Panc1 (cell line): ENCODE data around the gene GRM7.

Experiments
- POLR2AphosphoS5 ChIP-seq: IDR thresholded peaks from 2 replicates; pipeline ENCODE4 v1.6.1; 2012; ENCODE audit warnings: mild to moderate bottlenecking, low read depth, low read length, moderate library complexity
- REST ChIP-seq, 2 experiments: IDR thresholded peaks; 2 replicates each; pipeline ENCODE4 v1.6.1; 2011 to 2012; ENCODE audit warnings: low read depth in 2 of 2, control low read depth in 1 of 2, low read length in 1 of 2, mild to moderate bottlenecking in 1 of 2, moderate library complexity in 1 of 2; ENCODE audit not compliant: insufficient read depth in 1 of 2
- SIN3A ChIP-seq: IDR thresholded peaks from 2 replicates; pipeline ENCODE4 v1.6.1; 2012; ENCODE audit warnings: low read depth, mild to moderate bottlenecking, low read length, moderate library complexity, borderline replicate concordance; ENCODE audit not compliant: insufficient read depth
- TCF7L2 ChIP-seq: IDR thresholded peaks from 2 replicates; pipeline ENCODE4 v1.6.1; 2011; ENCODE audit warnings: mild to moderate bottlenecking, low read depth, low read length, inconsistent platforms
- TF ChIP-seq, protein P1 (sequence below): fragments of 450-650 bp; IDR thresholded peaks from 2 replicates; pipeline ENCODE4 v1.5.1; 2017; ENCODE audit warnings: mild to moderate bottlenecking

DNA sequence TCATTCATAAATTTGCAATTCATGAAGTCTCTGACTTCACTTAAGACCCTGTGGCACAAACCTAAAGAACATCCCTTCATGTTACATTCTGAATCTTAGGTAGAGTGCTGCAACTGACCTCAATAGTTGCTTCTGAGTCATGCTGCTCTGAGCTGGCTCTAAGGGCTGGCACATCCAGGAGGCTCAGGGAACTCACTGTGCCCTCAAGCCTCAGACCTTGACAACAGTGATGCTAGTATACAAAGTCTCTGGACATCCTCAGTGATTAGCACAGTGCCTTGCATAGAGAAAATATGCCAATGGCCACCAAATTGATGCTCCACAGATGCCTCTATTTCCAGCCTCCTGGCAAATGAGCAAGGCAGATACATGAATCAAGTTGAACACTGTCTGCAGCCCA, 899.8 kb downstream of the GRM7 start:
- TF ChIP-seq, protein P1, sequence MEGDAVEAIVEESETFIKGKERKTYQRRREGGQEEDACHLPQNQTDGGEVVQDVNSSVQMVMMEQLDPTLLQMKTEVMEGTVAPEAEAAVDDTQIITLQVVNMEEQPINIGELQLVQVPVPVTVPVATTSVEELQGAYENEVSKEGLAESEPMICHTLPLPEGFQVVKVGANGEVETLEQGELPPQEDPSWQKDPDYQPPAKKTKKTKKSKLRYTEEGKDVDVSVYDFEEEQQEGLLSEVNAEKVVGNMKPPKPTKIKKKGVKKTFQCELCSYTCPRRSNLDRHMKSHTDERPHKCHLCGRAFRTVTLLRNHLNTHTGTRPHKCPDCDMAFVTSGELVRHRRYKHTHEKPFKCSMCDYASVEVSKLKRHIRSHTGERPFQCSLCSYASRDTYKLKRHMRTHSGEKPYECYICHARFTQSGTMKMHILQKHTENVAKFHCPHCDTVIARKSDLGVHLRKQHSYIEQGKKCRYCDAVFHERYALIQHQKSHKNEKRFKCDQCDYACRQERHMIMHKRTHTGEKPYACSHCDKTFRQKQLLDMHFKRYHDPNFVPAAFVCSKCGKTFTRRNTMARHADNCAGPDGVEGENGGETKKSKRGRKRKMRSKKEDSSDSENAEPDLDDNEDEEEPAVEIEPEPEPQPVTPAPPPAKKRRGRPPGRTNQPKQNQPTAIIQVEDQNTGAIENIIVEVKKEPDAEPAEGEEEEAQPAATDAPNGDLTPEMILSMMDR, result no peak
- no peak for TF ChIP-seq POLR2AphosphoS5
- no peak for TF ChIP-seq REST (IDR thresholded peaks at IDR 0.05; ENCODE audit: insufficient read depth in 1 of 2, low read depth in 2 of 2, low read length in 1 of 2)
- TF ChIP-seq SIN3A, result no peak
- TF ChIP-seq TCF7L2, result no peak
